ENCODE data around the gene CHMP6. TPM values are rescaled to one million over a fixed set of nuclear protein-coding genes. Genes with fewer than 3 reads are reported as not detected.

CHMP6 gene
- total RNA-seq, 3 donors from 2014 or later (not counting 1 experiment from before 2014, with no cell fraction given) = 26.8 to 33.3 (median 33.0) TPM

- no peak overlapping the region for H3K4me3 Mint-ChIP-seq
- no peaks in the 10 kb centered on the region for H3K9me3 ChIP-seq (ENCODE audit: control insufficient read depth, insufficient read depth, low read length)
- peaks cover 55% of the 10 kb centered on the region for H3K4me1 ChIP-seq (ENCODE audit: control insufficient read depth, insufficient read depth, low read length)
These were observed 9.2 kb downstream of the CHMP6 start for GRCh38 chr17:81000631-81001357.

GRCh38 chr17:81002013-81002384, 10.4 kb downstream of the CHMP6 start:
- TF ChIP-seq CTCF (IDR thresholded peaks at IDR 0.05) = no peak
- Histone ChIP-seq H3K4me1 (ENCODE audit: control insufficient read depth, insufficient read depth, low read length) (peaks cover 52% of the 10 kb centered on the region), H3K9me3 (ENCODE audit: control insufficient read depth, insufficient read depth, low read length) (no peaks in the 10 kb centered on the region), H3K36me3 (ENCODE audit: control insufficient read depth, insufficient read depth, low read length) (peaks cover 19% of the 10 kb centered on the region), H3K4me3 (ENCODE audit: low read length) (no peak overlapping the region), H3K27ac (ENCODE audit: low read length) (no peak overlapping the region), H3K27me3 (ENCODE audit: control insufficient read depth, insufficient read depth, low read length) (peaks cover 10% of the 10 kb centered on the region)
- no peaks in the 10 kb centered on the region for H3K9me3 Mint-ChIP-seq
- intact Hi-C loops (cut with micrococcal nuclease) = no loop called here
- 84% methylated on average over 10 of the region's 10 CpGs for WGBS (ENCODE audit: insufficient coverage)
- ATAC-seq (no peak), DNase-seq (no peak)
- peak overlapping the region in 1 of 2 donors; percentile 18 for H3K27ac Mint-ChIP-seq
- H3K36me3 Mint-ChIP-seq = no peaks in the 10 kb centered on the region
- peaks cover 11 to 25% of the 10 kb centered on the region in 2 donors for H3K4me1 Mint-ChIP-seq
- peaks cover 13 to 19% of the 10 kb centered on the region in 2 donors for H3K27me3 Mint-ChIP-seq (ENCODE audit: low read depth in 2 of 2)
- H3K4me3 Mint-ChIP-seq = no peak overlapping the region

More at GRCh38 chr17:81000631-81001357, 9.2 kb downstream of the CHMP6 start:
- Histone ChIP-seq H3K36me3 (ENCODE audit: control insufficient read depth, insufficient read depth, low read length) (peaks cover 30% of the 10 kb centered on the region), H3K4me3 (ENCODE audit: low read length) (no peak overlapping the region), H3K27ac (ENCODE audit: low read length) (no peak overlapping the region), H3K27me3 (ENCODE audit: control insufficient read depth, insufficient read depth, low read length) (peaks cover 10% of the 10 kb centered on the region)
- H3K4me1 Mint-ChIP-seq = peaks cover 11 to 25% of the 10 kb centered on the region in 2 donors
- TF ChIP-seq CTCF (IDR thresholded peaks at IDR 0.05) = no peak
- H3K27me3 Mint-ChIP-seq (ENCODE audit: low read depth in 2 of 2) = peaks cover 7 to 8% of the 10 kb centered on the region in 2 donors
- WGBS (ENCODE audit: insufficient coverage) = 91% methylated on average over 18 of the region's 18 CpGs
- intact Hi-C loops (cut with micrococcal nuclease) = no loop called here
- ATAC-seq (no peak), DNase-seq (no peak)
- no peaks in the 10 kb centered on the region for H3K9me3 Mint-ChIP-seq
- H3K36me3 Mint-ChIP-seq = no peaks in the 10 kb centered on the region
- H3K27ac Mint-ChIP-seq = no peak overlapping the region

- peaks cover 13 to 21% of the 10 kb centered on the region in 2 donors for H3K27me3 Mint-ChIP-seq (ENCODE audit: low read depth in 2 of 2)
- Histone ChIP-seq H3K36me3 (ENCODE audit: control insufficient read depth, insufficient read depth, low read length) (peaks cover 13% of the 10 kb centered on the region), H3K9me3 (ENCODE audit: control insufficient read depth, insufficient read depth, low read length) (no peaks in the 10 kb centered on the region), H3K27me3 (ENCODE audit: control insufficient read depth, insufficient read depth, low read length) (peaks cover 10% of the 10 kb centered on the region), H3K4me1 (ENCODE audit: control insufficient read depth, insufficient read depth, low read length) (peaks cover 45% of the 10 kb centered on the region), H3K27ac (ENCODE audit: low read length) (no peak overlapping the region), H3K4me3 (ENCODE audit: low read length) (no peak overlapping the region)
- H3K4me1 Mint-ChIP-seq = peaks cover 11 to 25% of the 10 kb centered on the region in 2 donors
- TF ChIP-seq CTCF (IDR thresholded peaks at IDR 0.05) = no peak
- H3K9me3 Mint-ChIP-seq = no peaks in the 10 kb centered on the region
- H3K27ac Mint-ChIP-seq = peak overlapping the region in 1 of 2 donors; percentile 18
- WGBS (ENCODE audit: insufficient coverage) = 54% methylated on average over 20 of the region's 21 CpGs
- ATAC-seq = no peak
- intact Hi-C loops (cut with micrococcal nuclease) = no loop called here
- peak overlapping the region; percentile 53 for H3K4me3 Mint-ChIP-seq
- DNase-seq = no peak
- no peaks in the 10 kb centered on the region for H3K36me3 Mint-ChIP-seq
These were observed 11.0 kb downstream of the CHMP6 start for GRCh38 chr17:81002409-81003361.
